GM19193 (cell line): Measurements from ENCODE around the gene DDX39B.

Experiments used
- POLR2A ChIP-seq: IDR thresholded peaks from 4 replicates; pipeline ENCODE4 v1.6.1; 2011; ENCODE audit not compliant: insufficient read depth, insufficient read length; ENCODE audit errors: extremely low read depth

The DDX39B gene

DNA sequence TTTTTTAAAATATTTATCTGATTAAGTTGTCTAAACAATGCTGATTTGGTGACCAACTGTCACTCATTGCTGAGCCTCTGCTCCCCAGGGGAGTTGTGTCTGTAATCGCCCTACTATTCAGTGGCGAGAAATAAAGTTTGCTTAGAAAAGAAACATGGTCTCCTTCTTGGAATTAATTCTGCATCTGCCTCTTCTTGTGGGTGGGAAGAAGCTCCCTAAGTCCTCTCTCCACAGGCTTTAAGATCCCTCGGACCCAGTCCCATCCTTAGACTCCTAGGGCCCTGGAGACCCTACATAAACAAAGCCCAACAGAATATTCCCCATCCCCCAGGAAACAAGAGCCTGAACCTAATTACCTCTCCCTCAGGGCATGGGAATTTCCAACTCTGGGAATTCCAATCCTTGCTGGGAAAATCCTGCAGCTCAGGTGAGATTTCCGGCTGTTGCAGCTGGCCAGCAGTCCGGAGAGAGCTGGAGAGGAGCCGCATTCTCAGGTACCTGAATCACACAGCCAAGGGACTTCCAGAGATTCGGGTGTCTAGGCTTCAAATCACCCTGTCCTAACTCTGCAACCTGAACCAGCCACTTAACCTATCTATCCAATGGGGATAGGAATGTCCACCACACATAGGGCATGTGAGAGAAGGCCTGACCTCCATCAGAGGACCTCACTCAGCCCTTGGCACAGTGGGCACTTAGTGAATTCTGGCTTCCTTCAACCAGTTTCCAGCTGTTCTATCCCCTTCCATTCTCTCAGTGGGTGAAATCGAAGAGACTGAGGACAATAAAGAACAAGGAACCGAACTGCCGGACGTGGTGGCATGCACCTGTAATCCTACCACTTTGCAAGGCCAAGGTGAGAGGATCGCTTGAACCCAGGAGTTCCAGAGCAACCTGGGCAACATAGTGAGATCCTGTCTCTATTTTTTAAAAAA is 36.6 kb upstream of the DDX39B start:
- TF ChIP-seq POLR2A = peak; percentile 45

DNA sequence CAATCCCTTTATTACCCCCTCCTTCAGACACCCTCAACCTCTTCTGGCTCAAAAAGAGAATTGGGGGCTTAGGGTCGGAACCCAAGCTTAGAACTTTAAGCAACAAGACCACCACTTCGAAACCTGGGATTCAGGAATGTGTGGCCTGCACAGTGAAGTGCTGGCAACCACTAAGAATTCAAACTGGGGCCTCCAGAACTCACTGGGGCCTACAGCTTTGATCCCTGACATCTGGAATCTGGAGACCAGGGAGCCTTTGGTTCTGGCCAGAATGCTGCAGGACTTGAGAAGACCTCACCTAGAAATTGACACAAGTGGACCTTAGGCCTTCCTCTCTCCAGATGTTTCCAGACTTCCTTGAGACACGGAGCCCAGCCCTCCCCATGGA is 35.8 kb upstream of the DDX39B start:
- TF ChIP-seq POLR2A = no peak

DNA sequence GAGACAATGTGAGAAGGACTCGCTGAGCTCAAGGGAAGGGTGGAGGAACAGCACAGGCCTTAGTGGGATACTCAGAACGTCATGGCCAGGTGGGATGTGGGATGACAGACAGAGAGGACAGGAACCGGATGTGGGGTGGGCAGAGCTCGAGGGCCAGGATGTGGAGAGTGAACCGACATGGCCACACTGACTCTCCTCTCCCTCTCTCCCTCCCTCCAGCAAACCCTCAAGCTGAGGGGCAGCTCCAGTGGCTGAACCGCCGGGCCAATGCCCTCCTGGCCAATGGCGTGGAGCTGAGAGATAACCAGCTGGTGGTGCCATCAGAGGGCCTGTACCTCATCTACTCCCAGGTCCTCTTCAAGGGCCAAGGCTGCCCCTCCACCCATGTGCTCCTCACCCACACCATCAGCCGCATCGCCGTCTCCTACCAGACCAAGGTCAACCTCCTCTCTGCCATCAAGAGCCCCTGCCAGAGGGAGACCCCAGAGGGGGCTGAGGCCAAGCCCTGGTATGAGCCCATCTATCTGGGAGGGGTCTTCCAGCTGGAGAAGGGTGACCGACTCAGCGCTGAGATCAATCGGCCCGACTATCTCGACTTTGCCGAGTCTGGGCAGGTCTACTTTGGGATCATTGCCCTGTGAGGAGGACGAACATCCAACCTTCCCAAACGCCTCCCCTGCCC is 35.2 kb upstream of the DDX39B start:
- peak; percentile 72 for TF ChIP-seq POLR2A

DNA sequence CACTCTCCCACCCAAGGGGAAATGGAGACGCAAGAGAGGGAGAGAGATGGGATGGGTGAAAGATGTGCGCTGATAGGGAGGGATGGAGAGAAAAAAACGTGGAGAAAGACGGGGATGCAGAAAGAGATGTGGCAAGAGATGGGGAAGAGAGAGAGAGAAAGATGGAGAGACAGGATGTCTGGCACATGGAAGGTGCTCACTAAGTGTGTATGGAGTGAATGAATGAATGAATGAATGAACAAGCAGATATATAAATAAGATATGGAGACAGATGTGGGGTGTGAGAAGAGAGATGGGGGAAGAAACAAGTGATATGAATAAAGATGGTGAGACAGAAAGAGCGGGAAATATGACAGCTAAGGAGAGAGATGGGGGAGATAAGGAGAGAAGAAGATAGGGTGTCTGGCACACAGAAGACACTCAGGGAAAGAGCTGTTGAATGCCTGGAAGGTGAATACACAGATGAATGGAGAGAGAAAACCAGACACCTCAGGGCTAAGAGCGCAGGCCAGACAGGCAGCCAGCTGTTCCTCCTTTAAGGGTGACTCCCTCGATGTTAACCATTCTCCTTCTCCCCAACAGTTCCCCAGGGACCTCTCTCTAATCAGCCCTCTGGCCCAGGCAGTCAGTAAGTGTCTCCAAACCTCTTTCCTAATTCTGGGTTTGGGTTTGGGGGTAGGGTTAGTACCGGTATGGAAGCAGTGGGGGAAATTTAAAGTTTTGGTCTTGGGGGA is 34.3 kb upstream of the DDX39B start:
- no peak for TF ChIP-seq POLR2A

DNA sequence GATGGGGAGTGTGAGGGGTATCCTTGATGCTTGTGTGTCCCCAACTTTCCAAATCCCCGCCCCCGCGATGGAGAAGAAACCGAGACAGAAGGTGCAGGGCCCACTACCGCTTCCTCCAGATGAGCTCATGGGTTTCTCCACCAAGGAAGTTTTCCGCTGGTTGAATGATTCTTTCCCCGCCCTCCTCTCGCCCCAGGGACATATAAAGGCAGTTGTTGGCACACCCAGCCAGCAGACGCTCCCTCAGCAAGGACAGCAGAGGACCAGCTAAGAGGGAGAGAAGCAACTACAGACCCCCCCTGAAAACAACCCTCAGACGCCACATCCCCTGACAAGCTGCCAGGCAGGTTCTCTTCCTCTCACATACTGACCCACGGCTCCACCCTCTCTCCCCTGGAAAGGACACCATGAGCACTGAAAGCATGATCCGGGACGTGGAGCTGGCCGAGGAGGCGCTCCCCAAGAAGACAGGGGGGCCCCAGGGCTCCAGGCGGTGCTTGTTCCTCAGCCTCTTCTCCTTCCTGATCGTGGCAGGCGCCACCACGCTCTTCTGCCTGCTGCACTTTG is 33.6 kb upstream of the DDX39B start, which contains the start of gene TNF:
TNF (plus strand) TSS at position 231 of the 567 bp plus-strand sequence; CDS start at position 408, 177 bp downstream.
- peak; percentile 100 for TF ChIP-seq POLR2A

DNA sequence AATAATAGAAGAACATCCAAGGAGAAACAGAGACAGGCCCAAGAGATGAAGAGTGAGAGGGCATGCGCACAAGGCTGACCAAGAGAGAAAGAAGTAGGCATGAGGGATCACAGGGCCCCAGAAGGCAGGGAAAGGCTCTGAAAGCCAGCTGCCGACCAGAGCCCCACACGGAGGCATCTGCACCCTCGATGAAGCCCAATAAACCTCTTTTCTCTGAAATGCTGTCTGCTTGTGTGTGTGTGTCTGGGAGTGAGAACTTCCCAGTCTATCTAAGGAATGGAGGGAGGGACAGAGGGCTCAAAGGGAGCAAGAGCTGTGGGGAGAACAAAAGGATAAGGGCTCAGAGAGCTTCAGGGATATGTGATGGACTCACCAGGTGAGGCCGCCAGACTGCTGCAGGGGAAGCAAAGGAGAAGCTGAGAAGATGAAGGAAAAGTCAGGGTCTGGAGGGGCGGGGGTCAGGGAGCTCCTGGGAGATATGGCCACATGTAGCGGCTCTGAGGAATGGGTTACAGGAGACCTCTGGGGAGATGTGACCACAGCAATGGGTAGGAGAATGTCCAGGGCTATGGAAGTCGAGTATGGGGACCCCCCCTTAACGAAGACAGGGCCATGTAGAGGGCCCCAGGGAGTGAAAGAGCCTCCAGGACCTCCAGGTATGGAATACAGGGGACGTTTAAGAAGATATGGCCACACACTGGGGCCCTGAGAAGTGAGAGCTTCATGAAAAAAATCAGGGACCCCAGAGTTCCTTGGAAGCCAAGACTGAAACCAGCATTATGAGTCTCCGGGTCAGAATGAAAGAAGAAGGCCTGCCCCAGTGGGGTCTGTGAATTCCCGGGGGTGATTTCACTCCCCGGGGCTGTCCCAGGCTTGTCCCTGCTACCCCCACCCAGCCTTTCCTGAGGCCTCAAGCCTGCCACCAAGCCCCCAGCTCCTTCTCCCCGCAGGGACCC is 32.6 kb upstream of the DDX39B start:
- peak; percentile 62 for TF ChIP-seq POLR2A

DNA sequence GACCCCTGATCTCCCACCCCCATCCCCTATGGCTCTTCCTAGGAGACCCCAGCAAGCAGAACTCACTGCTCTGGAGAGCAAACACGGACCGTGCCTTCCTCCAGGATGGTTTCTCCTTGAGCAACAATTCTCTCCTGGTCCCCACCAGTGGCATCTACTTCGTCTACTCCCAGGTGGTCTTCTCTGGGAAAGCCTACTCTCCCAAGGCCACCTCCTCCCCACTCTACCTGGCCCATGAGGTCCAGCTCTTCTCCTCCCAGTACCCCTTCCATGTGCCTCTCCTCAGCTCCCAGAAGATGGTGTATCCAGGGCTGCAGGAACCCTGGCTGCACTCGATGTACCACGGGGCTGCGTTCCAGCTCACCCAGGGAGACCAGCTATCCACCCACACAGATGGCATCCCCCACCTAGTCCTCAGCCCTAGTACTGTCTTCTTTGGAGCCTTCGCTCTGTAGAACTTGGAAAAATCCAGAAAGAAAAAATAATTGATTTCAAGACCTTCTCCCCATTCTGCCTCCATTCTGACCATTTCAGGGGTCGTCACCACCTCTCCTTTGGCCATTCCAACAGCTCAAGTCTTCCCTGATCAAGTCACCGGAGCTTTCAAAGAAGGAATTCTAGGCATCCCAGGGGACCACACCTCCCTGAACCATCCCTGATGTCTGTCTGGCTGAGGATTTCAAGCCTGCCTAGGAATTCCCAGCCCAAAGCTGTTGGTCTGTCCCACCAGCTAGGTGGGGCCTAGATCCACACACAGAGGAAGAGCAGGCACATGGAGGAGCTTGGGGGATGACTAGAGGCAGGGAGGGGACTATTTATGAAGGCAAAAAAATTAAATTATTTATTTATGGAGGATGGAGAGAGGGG is 31.7 kb upstream of the DDX39B start:
- TF ChIP-seq POLR2A = peak; percentile 9

DNA sequence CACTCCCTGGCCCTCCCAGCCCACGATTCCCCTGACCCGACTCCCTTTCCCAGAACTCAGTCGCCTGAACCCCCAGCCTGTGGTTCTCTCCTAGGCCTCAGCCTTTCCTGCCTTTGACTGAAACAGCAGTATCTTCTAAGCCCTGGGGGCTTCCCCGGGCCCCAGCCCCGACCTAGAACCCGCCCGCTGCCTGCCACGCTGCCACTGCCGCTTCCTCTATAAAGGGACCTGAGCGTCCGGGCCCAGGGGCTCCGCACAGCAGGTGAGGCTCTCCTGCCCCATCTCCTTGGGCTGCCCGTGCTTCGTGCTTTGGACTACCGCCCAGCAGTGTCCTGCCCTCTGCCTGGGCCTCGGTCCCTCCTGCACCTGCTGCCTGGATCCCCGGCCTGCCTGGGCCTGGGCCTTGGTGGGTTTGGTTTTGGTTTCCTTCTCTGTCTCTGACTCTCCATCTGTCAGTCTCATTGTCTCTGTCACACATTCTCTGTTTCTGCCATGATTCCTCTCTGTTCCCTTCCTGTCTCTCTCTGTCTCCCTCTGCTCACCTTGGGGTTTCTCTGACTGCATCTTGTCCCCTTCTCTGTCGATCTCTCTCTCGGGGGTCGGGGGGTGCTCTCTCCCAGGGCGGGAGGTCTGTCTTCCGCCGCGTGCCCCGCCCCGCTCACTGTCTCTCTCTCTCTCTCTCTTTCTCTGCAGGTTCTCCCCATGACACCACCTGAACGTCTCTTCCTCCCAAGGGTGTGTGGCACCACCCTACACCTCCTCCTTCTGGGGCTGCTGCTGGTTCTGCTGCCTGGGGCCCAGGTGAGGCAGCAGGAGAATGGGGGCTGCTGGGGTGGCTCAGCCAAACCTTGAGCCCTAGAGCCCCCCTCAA is 30.5 kb upstream of the DDX39B start, which contains the start of gene LTA:
LTA (plus strand) TSS at position 249 of the 871 bp plus-strand sequence; CDS start at position 703, 454 bp downstream.
- peak; percentile 92 for TF ChIP-seq POLR2A

DNA sequence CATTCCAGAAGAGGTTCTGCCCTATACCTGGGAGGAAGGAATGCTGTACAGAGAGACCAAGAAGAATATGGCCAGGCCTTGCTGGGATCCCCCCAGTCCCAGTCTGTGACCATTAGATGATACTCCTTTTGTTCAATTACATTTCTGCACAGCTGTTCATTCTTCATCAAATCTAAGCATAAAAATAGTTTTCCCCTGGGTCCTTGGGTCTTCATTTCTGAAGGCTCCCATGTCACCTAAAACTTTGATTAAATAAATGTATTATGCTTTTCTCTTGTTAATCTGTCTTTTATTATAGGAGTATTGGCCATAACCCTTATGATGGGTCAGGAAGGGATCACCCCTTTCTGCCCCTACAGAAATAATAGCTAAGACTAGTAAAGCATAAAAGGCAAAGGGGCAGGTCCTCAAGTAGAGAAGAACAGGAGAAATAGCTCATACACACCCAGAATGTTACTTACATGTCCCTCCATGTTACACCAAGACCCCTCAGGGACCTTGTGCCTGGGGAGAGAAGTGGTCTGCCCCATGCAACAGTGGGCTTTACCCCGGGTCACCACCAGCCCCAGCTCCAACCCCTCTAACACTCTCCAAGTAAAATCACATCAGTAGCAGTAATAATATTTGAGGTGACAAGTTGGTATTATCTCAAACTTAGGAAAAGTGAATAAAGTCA is 28.2 kb upstream of the DDX39B start:
- no peak for TF ChIP-seq POLR2A

DNA sequence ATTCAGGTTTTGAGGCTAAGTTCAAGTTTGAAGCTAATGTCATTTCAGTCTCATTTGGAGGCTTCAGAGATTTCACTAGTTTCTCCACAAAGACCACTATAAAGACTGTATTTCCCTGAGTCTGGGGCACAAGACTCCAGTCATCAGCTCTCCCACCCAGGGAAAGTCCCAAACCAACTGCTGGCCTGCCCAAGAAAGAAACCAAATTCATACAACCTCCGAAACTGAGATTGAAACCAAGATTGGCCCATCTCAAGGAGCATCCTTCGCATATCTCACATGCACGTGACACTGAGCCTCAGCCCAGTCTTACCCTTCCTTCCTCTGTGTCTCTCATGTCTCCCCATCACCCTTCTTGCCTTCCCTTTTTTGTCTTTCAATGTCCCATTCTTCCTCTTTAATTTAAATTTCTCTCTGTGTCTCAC is 26.7 kb upstream of the DDX39B start:
- peak; percentile 39 for TF ChIP-seq POLR2A
